Middle frontal gyrus (tissue), 1 donor: ENCODE measurements around the gene SMPD2.

Experiments
- DNase-seq: peaks from one replicate; pipeline ENCODE4 v3.0.0-alpha.2; 2015; ENCODE audit warnings: low spot score; ENCODE audit errors: extremely low spot score

Gene SMPD2

GRCh38 chr6:109446541-109446940, 6.0 kb downstream of the SMPD2 start:
- no peak for DNase-seq

- no peak for DNase-seq
Measured at GRCh38 chr6:109447087-109447486, 6.6 kb downstream of the SMPD2 start.

DNA sequence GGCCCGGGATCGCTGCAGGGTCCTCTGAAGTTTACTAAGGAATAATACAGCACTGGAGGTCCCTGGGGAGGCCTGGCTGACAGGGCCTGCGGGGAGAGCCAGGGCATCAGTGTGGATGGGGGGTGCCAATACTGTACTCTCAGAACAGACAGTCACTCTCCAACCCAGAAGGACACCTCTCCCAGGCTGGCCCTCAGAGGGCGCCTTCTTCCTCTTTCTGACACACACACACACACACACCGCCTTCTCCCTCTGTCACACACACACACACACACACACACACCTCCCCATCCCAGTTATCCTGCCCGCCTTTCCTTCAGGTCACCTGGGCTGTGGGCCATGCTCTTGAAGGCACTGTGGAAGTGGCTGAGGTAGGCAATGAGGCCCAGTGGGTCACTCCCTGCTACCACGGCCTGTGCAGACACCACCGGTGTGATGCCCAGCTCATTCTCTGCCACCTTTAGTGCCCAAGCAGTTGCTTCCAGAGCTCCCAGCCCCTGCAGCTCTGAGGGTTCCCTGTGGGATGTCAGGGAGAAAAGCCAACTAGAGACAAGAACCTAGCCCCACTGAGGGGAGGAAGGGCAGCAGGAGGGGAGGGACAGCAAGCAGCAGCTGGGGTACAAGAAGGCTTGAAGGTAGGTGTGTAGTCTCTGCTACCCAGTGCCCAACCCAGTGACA, 7.5 kb downstream of the SMPD2 start:
- DNase-seq, result no peak

DNA sequence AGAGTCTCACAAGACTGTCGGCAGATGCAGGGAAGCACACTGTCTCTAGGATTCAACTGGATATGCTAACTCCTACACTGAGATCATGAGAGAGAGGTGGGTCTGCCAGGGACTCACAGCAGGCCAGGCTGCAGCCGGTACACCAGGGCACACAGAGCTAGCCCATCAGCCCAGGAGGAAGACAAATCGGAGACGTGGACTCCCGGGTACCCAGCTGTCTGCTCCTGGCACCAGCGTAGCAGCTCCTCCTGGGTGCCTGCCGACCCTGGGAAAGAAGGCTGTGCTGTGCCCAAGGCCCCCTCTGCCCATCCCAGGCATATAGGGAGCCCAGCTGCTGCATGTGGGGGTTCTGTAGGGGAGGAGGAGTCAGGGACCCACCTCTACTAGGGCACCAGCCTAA, 8.1 kb downstream of the SMPD2 start:
- no peak for DNase-seq

- no peak for DNase-seq
Measured at GRCh38 chr6:109449064-109449794, 8.7 kb downstream of the SMPD2 start.

- no peak for DNase-seq
Measured at GRCh38 chr6:109449795-109450673, 9.5 kb downstream of the SMPD2 start.

DNA sequence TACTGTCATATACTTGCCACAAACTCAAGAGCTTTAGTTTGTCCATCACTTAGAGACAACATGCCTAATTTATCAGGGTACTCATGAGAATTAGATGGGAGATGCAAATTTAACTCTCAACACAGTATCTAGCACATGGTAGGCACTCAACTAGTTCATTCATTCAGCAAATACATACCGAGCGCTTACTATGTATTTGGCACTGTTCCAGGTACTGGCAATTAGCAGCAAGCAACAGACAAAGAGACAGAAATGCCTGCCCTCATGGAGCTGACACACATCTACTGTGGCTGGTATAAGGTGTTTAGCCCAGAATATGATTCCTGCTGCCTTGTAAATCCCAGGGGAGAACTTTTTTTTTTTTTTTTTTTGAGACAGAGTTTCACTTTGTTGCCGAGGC, 10.3 kb downstream of the SMPD2 start:
- DNase-seq, result no peak

DNA sequence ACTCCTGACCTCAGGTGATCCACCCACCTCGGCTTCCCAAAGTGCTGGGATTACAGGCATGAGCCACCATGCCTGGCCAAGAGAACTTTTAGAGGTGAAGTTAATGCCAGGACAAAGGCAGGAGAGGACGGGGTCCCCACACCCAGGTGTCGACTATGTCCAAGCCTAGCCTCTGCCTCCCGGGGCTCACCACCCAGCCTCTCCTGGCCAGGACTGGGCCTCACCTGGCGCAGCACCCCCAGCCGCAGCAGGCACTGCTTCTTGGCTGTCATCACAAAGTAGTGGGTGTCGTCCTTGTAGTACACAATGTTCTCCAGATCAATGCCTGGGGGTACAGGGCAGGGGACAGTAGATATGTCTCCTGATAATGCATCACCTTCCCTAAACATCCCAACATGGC, 10.9 kb downstream of the SMPD2 start:
- DNase-seq, result no peak

DNA sequence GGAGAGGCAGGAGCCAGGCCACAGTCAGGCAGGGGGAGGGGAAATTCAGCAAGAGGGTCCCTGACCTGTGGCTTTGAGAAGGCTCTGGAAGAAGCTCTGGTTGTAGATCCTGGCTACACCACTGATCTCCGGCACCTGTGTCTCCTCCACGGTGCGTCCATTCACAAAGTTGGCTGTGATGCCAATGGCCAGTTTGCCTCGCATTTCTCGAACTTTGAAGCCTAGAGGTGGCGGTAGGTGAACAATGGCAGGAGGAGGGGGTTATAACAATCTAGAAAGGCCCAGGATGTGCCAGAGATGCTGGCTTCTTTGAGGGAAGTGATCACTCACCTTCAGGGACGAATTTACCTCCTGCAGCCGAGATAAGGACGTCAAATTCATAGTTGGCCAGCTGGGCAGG, 11.7 kb downstream of the SMPD2 start:
- no peak for DNase-seq

DNA sequence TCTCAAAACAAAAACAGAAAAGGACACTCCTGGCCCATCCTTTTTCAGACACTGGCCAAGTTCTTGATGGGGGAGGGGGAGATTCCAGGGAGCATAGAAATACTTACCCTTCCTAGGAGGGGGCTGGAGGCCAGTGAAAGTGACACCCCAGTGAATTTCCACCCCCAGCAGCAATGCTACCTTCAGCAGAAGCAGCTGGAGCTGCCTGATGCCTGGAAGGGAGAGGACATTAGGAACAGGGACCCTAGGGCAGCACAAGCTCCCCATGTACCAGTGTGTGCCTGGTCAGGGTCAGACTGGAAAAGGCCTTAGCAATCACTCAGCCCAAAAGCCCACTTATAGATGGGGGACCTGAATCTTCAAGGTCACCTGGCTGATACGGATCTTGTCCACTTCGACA, 12.6 kb downstream of the SMPD2 start:
- DNase-seq, result no peak

DNA sequence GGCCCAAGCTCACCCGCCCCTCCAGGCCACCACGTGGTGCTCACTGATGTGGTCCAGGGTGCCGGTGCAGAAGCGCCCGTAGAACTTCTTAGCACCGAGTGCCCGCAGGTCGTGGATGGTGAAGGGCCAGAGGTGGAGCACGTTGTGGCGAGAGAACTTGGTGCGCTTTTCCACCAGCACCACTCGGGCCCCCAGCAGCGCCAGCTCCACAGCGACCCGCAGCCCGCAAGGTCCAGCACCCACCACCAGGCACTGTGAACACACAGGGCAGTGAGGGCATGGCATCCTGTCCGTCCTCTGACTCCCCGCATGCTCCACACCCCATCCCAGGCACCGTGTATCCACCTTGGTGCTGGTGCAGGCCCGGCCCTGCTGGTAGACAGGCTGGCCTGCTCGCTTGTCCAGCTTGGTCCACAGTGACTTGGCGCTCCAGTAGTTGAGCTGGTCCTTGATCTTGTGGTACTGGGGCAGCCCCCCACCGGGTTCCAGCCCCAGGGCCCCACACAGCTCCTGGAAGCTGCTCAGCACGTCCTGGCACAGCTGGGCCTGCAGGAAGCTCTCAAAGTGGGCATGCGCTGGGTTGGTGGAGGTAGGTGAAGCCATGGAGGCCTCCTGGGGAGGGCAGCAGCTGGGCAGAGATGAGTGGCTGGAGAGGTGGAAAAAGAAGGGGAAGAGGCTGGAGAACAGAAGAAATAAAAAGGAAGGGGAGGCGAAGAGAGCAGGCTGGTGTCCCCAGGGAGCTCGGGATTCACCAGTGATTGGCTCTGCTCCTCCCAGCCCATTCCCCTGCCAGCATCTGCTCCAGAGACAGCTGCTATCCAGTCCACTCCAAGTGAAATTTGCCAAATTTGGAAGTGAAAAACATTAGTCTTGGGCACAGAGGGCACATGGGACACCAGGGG, 13.3 kb downstream of the SMPD2 start:
- no peak for DNase-seq

GRCh38 chr6:109454496-109455436, 14.2 kb downstream of the SMPD2 start:
- no peak for DNase-seq

DNA sequence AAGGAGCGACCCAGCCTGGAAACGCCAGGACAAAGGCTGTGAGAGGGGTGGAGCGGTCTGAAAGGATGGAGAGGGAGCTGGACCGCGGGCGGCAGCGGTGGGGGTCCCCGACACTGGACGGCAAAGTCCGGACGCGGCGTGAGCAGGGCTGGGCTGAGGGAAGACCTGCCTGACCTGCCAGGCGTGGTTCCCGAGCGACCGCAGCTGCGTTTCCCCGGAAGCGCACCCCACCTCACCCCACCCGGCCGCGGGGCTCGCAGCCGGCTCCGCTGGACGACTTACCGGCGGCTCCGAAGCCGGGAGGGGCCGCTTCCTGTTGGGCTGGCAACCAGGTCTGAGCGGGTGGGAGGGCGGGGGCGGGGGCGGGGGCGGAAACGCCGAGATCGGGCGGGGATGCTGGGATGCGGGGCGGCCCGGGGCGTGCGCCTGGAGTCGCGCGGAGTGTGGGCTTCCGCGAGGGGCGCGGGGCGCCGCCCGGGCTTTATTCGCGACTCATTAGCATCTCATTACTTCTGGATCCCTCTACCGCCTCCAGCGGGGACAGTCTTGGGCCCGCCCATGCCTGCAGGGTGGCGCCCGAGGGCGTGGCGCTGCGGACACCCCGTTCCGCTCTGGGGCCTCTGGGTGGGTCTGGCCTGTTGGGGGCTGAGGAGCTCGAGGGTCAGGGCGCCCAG, 15.1 kb downstream of the SMPD2 start, which contains the start of gene MICAL1:
Gene MICAL1 (minus strand): TSS at position 336 of the 674 bp plus-strand sequence. CDS start 1,576 bp downstream, outside the sequence.
- no peak for DNase-seq

GRCh38 chr6:109456111-109456583, 15.6 kb downstream of the SMPD2 start:
- DNase-seq, result no peak

- no peak for DNase-seq
Measured at GRCh38 chr6:109456710-109457561, 16.4 kb downstream of the SMPD2 start.

- no peak for DNase-seq
Measured at GRCh38 chr6:109457562-109457996, 17.1 kb downstream of the SMPD2 start.

DNA sequence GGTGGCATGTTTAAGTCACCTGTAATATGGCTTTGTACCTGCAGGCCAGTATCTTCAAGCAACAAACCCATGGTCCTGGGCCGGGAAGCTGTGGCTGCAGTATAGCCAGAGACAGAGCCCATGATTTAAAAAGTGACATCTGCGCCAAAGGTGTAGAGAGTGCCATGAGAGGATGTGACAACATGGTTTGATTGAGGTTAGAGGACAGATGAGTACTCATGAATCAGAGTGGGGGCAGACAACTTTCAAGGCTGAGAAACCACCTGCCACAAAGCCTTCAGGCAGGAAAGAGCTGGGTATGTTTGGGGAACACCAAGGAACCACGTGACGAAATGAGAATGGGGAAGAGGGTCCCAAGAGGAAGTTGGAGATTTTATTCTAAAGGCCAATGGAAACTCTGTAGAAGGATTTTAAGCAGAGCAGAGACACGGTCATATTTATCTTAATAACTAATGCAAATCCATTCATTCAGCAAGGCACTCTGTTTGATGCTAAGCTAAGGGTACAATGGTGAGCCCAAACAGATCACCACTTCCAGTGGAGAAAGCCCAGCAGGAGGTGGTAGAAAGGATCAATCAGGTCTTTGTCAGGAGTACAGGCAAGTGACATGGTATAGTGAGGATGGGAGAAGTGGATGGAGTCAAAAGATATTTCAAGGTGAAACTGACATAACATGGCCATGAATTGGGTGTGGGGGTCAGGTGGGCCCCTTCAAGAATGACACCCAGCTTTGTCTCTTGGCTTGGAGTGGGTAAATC, 18.4 kb downstream of the SMPD2 start:
- no peak for DNase-seq
